ENCODE data around the gene UGT1A10.
"Not testable (repeated sequence)": the region's sequence is repeated elsewhere in the genome, so short reads cannot be mapped to it uniquely, and the experiment has no call there.

GRCh38 chr2:233750689-233751088 lies 114.4 kb downstream of the UGT1A10 start:
- TF ChIP-seq CTCF (IDR thresholded peaks at IDR 0.05); EZH2 (IDR thresholded peaks at IDR 0.05; ENCODE audit: borderline replicate concordance, insufficient read depth, low read depth, low read length, poor library complexity, severe bottlenecking): not testable (repeated sequence)
